ENCODE data around the gene KCNJ16.

KCNJ16 gene

GRCh38 chr17:70119545-70119944, 44.5 kb downstream of the KCNJ16 start:
- Histone ChIP-seq H3K36me3 (ENCODE audit: control insufficient read depth, low read depth, low read length) (no peaks in the 10 kb centered on the region), H3K9me3 (ENCODE audit: control insufficient read depth, low read depth, low read length) (no peaks in the 10 kb centered on the region), H3K9ac (ENCODE audit: low read length) (no peak overlapping the region), H3K27me3 (ENCODE audit: control insufficient read depth, insufficient read depth, low read length) (no peaks in the 10 kb centered on the region), H3K4me1 (ENCODE audit: control insufficient read depth, low read depth, low read length) (no peaks in the 10 kb centered on the region), H3K27ac (ENCODE audit: low read length) (no peak overlapping the region), H3K4me3 (ENCODE audit: low read length) (no peak overlapping the region)

- no peaks in the 10 kb centered on the region for H3K9me3 ChIP-seq (ENCODE audit: control insufficient read depth, low read depth, low read length)
- no peaks in the 10 kb centered on the region for H3K36me3 ChIP-seq (ENCODE audit: control insufficient read depth, low read depth, low read length)
- H3K27ac ChIP-seq (ENCODE audit: low read length): no peak overlapping the region
- no peaks in the 10 kb centered on the region for H3K27me3 ChIP-seq (ENCODE audit: control insufficient read depth, insufficient read depth, low read length)
- H3K9ac ChIP-seq (ENCODE audit: low read length): no peak overlapping the region
- H3K4me3 ChIP-seq (ENCODE audit: low read length): no peak overlapping the region
- H3K4me1 ChIP-seq (ENCODE audit: control insufficient read depth, low read depth, low read length): no peaks in the 10 kb centered on the region
Measured at GRCh38 chr17:70119983-70120382, 45.0 kb downstream of the KCNJ16 start.

- Histone ChIP-seq H3K4me3 (ENCODE audit: low read length) (no peak overlapping the region), H3K4me1 (ENCODE audit: control insufficient read depth, low read depth, low read length) (no peaks in the 10 kb centered on the region), H3K9me3 (ENCODE audit: control insufficient read depth, low read depth, low read length) (no peaks in the 10 kb centered on the region), H3K27me3 (ENCODE audit: control insufficient read depth, insufficient read depth, low read length) (no peaks in the 10 kb centered on the region), H3K27ac (ENCODE audit: low read length) (no peak overlapping the region), H3K9ac (ENCODE audit: low read length) (no peak overlapping the region), H3K36me3 (ENCODE audit: control insufficient read depth, low read depth, low read length) (no peaks in the 10 kb centered on the region)
Measured at GRCh38 chr17:70120425-70120824, 45.4 kb downstream of the KCNJ16 start.

GRCh38 chr17:70121126-70121525, 46.1 kb downstream of the KCNJ16 start:
- Histone ChIP-seq H3K9ac (ENCODE audit: low read length) (no peak overlapping the region), H3K27ac (ENCODE audit: low read length) (no peak overlapping the region), H3K4me3 (ENCODE audit: low read length) (no peak overlapping the region), H3K4me1 (ENCODE audit: control insufficient read depth, low read depth, low read length) (no peaks in the 10 kb centered on the region), H3K36me3 (ENCODE audit: control insufficient read depth, low read depth, low read length) (no peaks in the 10 kb centered on the region), H3K27me3 (ENCODE audit: control insufficient read depth, insufficient read depth, low read length) (no peaks in the 10 kb centered on the region), H3K9me3 (ENCODE audit: control insufficient read depth, low read depth, low read length) (no peaks in the 10 kb centered on the region)

- H3K4me3 ChIP-seq (ENCODE audit: low read length): no peak overlapping the region
- H3K27me3 ChIP-seq (ENCODE audit: control insufficient read depth, insufficient read depth, low read length): no peaks in the 10 kb centered on the region
- H3K27ac ChIP-seq (ENCODE audit: low read length): no peak overlapping the region
- H3K9me3 ChIP-seq (ENCODE audit: control insufficient read depth, low read depth, low read length): no peaks in the 10 kb centered on the region
- no peaks in the 10 kb centered on the region for H3K36me3 ChIP-seq (ENCODE audit: control insufficient read depth, low read depth, low read length)
- no peaks in the 10 kb centered on the region for H3K4me1 ChIP-seq (ENCODE audit: control insufficient read depth, low read depth, low read length)
- H3K9ac ChIP-seq (ENCODE audit: low read length): no peak overlapping the region
Measured at GRCh38 chr17:70123193-70123592, 48.2 kb downstream of the KCNJ16 start.

GRCh38 chr17:70124723-70125122, 49.7 kb downstream of the KCNJ16 start:
- no peak overlapping the region for H3K27ac ChIP-seq (ENCODE audit: low read length)
- no peaks in the 10 kb centered on the region for H3K36me3 ChIP-seq (ENCODE audit: control insufficient read depth, low read depth, low read length)
- no peaks in the 10 kb centered on the region for H3K9me3 ChIP-seq (ENCODE audit: control insufficient read depth, low read depth, low read length)
- H3K4me1 ChIP-seq (ENCODE audit: control insufficient read depth, low read depth, low read length): no peaks in the 10 kb centered on the region
- H3K9ac ChIP-seq (ENCODE audit: low read length): no peak overlapping the region
- H3K27me3 ChIP-seq (ENCODE audit: control insufficient read depth, insufficient read depth, low read length): no peaks in the 10 kb centered on the region
- no peak overlapping the region for H3K4me3 ChIP-seq (ENCODE audit: low read length)

- no peak overlapping the region for H3K27ac ChIP-seq (ENCODE audit: low read length)
- H3K9me3 ChIP-seq (ENCODE audit: control insufficient read depth, low read depth, low read length): no peaks in the 10 kb centered on the region
- no peaks in the 10 kb centered on the region for H3K27me3 ChIP-seq (ENCODE audit: control insufficient read depth, insufficient read depth, low read length)
- no peaks in the 10 kb centered on the region for H3K36me3 ChIP-seq (ENCODE audit: control insufficient read depth, low read depth, low read length)
- no peak overlapping the region for H3K9ac ChIP-seq (ENCODE audit: low read length)
- no peak overlapping the region for H3K4me3 ChIP-seq (ENCODE audit: low read length)
- no peaks in the 10 kb centered on the region for H3K4me1 ChIP-seq (ENCODE audit: control insufficient read depth, low read depth, low read length)
Measured at GRCh38 chr17:70127221-70127873, 52.3 kb downstream of the KCNJ16 start.

- no peak overlapping the region for H3K9ac ChIP-seq (ENCODE audit: low read length)
- H3K36me3 ChIP-seq (ENCODE audit: control insufficient read depth, low read depth, low read length): no peaks in the 10 kb centered on the region
- H3K4me1 ChIP-seq (ENCODE audit: control insufficient read depth, low read depth, low read length): no peaks in the 10 kb centered on the region
- no peak overlapping the region for H3K4me3 ChIP-seq (ENCODE audit: low read length)
- no peaks in the 10 kb centered on the region for H3K27me3 ChIP-seq (ENCODE audit: control insufficient read depth, insufficient read depth, low read length)
- no peaks in the 10 kb centered on the region for H3K9me3 ChIP-seq (ENCODE audit: control insufficient read depth, low read depth, low read length)
- no peak overlapping the region for H3K27ac ChIP-seq (ENCODE audit: low read length)
Measured at GRCh38 chr17:70128727-70129238, 53.8 kb downstream of the KCNJ16 start.

- H3K4me3 ChIP-seq (ENCODE audit: low read length): no peak overlapping the region
- no peak overlapping the region for H3K9ac ChIP-seq (ENCODE audit: low read length)
- H3K27me3 ChIP-seq (ENCODE audit: control insufficient read depth, insufficient read depth, low read length): no peaks in the 10 kb centered on the region
- H3K36me3 ChIP-seq (ENCODE audit: control insufficient read depth, low read depth, low read length): no peaks in the 10 kb centered on the region
- H3K9me3 ChIP-seq (ENCODE audit: control insufficient read depth, low read depth, low read length): no peaks in the 10 kb centered on the region
- no peak overlapping the region for H3K27ac ChIP-seq (ENCODE audit: low read length)
- H3K4me1 ChIP-seq (ENCODE audit: control insufficient read depth, low read depth, low read length): no peaks in the 10 kb centered on the region
Measured at GRCh38 chr17:70130289-70130688, 55.3 kb downstream of the KCNJ16 start.

GRCh38 chr17:70132505-70132904, 57.5 kb downstream of the KCNJ16 start:
- no peaks in the 10 kb centered on the region for H3K27me3 ChIP-seq (ENCODE audit: control insufficient read depth, insufficient read depth, low read length)
- H3K9me3 ChIP-seq (ENCODE audit: control insufficient read depth, low read depth, low read length): no peaks in the 10 kb centered on the region
- H3K4me3 ChIP-seq (ENCODE audit: low read length): no peak overlapping the region
- H3K4me1 ChIP-seq (ENCODE audit: control insufficient read depth, low read depth, low read length): peaks cover 5% of the 10 kb centered on the region
- no peak overlapping the region for H3K9ac ChIP-seq (ENCODE audit: low read length)
- no peak overlapping the region for H3K27ac ChIP-seq (ENCODE audit: low read length)
- no peaks in the 10 kb centered on the region for H3K36me3 ChIP-seq (ENCODE audit: control insufficient read depth, low read depth, low read length)

GRCh38 chr17:70134042-70134441, 59.0 kb downstream of the KCNJ16 start:
- H3K4me1 ChIP-seq (ENCODE audit: control insufficient read depth, low read depth, low read length): peaks cover 8% of the 10 kb centered on the region

GRCh38 chr17:70134777-70135176, 59.8 kb downstream of the KCNJ16 start:
- H3K27me3 ChIP-seq (ENCODE audit: control insufficient read depth, insufficient read depth, low read length): no peaks in the 10 kb centered on the region
- no peaks in the 10 kb centered on the region for H3K9me3 ChIP-seq (ENCODE audit: control insufficient read depth, low read depth, low read length)
- H3K36me3 ChIP-seq (ENCODE audit: control insufficient read depth, low read depth, low read length): no peaks in the 10 kb centered on the region
- H3K27ac ChIP-seq (ENCODE audit: low read length): no peak overlapping the region
- H3K4me3 ChIP-seq (ENCODE audit: low read length): no peak overlapping the region
- no peak overlapping the region for H3K9ac ChIP-seq (ENCODE audit: low read length)
- H3K4me1 ChIP-seq (ENCODE audit: control insufficient read depth, low read depth, low read length): peaks cover 8% of the 10 kb centered on the region

More at GRCh38 chr17:70134042-70134441, 59.0 kb downstream of the KCNJ16 start:
- H3K4me3 ChIP-seq (ENCODE audit: low read length): no peak overlapping the region
- no peak overlapping the region for H3K9ac ChIP-seq (ENCODE audit: low read length)
- no peaks in the 10 kb centered on the region for H3K27me3 ChIP-seq (ENCODE audit: control insufficient read depth, insufficient read depth, low read length)
- H3K36me3 ChIP-seq (ENCODE audit: control insufficient read depth, low read depth, low read length): no peaks in the 10 kb centered on the region
- no peaks in the 10 kb centered on the region for H3K9me3 ChIP-seq (ENCODE audit: control insufficient read depth, low read depth, low read length)
- H3K27ac ChIP-seq (ENCODE audit: low read length): no peak overlapping the region

All from iPS-18a (cell line).